ENCODE measurements around the gene PTGES3. TPM values are rescaled to one million over a fixed set of nuclear protein-coding genes. Genes with fewer than 3 reads are reported as not detected.

Gene PTGES3
- total RNA-seq, 2 experiments from 2014 or later: 432 to 445 TPM

GRCh38 chr12:56616244-56616643 is 71.8 kb downstream of the PTGES3 start:
- ChIA-PET POLR2A (no interaction called here), CTCF (interaction anchor here (2.0 kb wide), 1 partner anchor 20 kb away, joined by 5 read pairs; no protein-coding TSS in a partner anchor)

- POLR2A ChIA-PET: interaction anchor here (0.7 kb wide), 1 partner anchor 15 kb away, joined by 3 read pairs; no protein-coding TSS in a partner anchor
- CTCF ChIA-PET: interaction anchor here (1.1 to 2.0 kb wide), 2 partner anchors 18 to 21 kb away, joined by 3 to 5 read pairs; no protein-coding TSS in a partner anchor
Observed at GRCh38 chr12:56614627-56615026, 73.5 kb downstream of the PTGES3 start.

Other genes with a start within 250 kb of the PTGES3 start
- gene TIMELESS, start 238.9 kb downstream of the PTGES3 start, total RNA-seq: 10 to 100 TPM; 60.3 to 62.5 TPM
- not detected for gene MIP, start 233.6 kb downstream of the PTGES3 start, total RNA-seq
- gene SPRYD4, start 219.7 kb downstream of the PTGES3 start, total RNA-seq: 1 to 10 TPM; 3.8 to 3.9 TPM
- 1 to 10 TPM; 2.5 to 3.1 TPM for gene GLS2, start 200.1 kb downstream of the PTGES3 start, total RNA-seq
- gene RBMS2, start 166.5 kb downstream of the PTGES3 start, total RNA-seq: 1 to 10 TPM; 4.8 to 5.1 TPM
- 10 to 100 TPM; 76.9 to 81.1 TPM for gene BAZ2A, start 58.0 kb downstream of the PTGES3 start, total RNA-seq
- gene ATP5F1B, start 42.3 kb downstream of the PTGES3 start, total RNA-seq: 100 to 1,000 TPM; 953 to 972 TPM
- gene NACA, start 37.0 kb upstream of the PTGES3 start, total RNA-seq: 100 to 1,000 TPM; 948 to 969 TPM
- 10 to 100 TPM; 78.0 to 85.9 TPM for gene PRIM1, start 64.0 kb upstream of the PTGES3 start, total RNA-seq
- 1 to 10 TPM in 1 of 2 experiments, under 1 TPM in 1; 0.52 to 2.0 TPM for gene HSD17B6, start 75.0 kb upstream of the PTGES3 start, total RNA-seq
- not detected for gene SDR9C7, start 246.1 kb upstream of the PTGES3 start, total RNA-seq